ENCODE data around the gene CDCA7L. TPM values are rescaled to one million over a fixed set of nuclear protein-coding genes. Genes with fewer than 3 reads are reported as not detected.
"Not testable (repeated sequence)": the region's sequence is repeated elsewhere in the genome, so short reads cannot be mapped to it uniquely, and the experiment has no call there.

CDCA7L gene
- total RNA-seq, 1 experiment from 2014 or later, result 216 TPM

GRCh38 chr7:21867816-21868575 lies 77.7 kb downstream of the CDCA7L start:
- DNase-seq (ENCODE audit: low spot score), result no peak
- in situ Hi-C loops (cut with HindIII; ENCODE audit: low sequenced_read_pairs), result no loop called here

- in situ Hi-C loops (cut with HindIII; ENCODE audit: low sequenced_read_pairs), result no loop called here
- no peak for DNase-seq (ENCODE audit: low spot score)
Observed at GRCh38 chr7:21867226-21867625, 78.5 kb downstream of the CDCA7L start.

DNA sequence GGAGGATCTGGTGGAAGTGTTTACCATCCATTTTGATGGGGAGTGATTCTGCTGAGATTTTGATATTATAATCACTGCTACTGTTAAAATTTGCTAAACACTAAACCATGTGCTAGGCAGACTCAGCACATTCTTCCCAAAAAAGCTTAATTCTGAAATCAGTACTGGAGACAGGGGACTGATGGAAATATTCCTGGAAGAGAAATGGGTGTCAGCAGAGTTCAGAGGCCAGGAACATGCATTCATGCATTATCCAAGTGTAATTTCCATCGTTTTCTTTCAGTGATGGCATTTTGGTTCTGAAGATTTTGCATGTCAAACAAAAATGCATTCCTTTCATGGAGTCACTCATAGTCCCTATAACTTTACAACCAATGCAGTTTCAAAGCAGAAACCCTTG lies 79.0 kb downstream of the CDCA7L start:
- DNase-seq (ENCODE audit: low spot score), result no peak

DNA sequence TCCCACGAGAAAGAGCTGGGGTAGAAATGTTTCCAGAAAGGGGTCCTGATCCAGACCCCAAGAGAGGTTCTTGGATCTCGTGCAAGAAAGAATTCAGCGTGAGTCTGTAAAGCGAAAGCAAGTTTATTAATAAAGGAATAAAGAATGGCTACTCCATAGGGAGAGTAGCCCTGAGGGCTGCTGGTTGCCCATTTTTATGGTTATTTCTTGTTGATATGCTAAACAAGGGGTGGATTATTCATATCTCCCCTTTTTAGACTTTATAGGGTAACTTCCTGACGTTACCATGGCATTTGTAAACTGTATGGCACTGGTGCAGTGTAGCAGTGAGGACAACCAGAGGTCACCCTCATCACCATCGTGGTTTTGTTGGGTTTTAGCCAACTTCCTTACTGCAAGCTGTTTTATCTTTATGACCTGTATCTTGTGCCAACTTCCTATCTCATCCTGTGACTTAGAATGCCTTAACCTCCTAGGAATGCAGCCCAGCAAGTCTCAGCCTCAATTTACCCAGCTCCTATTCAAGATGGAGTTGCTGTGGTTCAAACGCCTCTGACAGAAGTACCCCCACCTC lies 80.0 kb downstream of the CDCA7L start:
- in situ Hi-C loops (cut with HindIII; ENCODE audit: low sequenced_read_pairs); DNase-seq (ENCODE audit: low spot score): not testable (repeated sequence)

More for the DNA sequence above, 79.0 kb downstream of the CDCA7L start:
- in situ Hi-C loops (cut with HindIII; ENCODE audit: low sequenced_read_pairs), result no loop called here

GRCh38 chr7:21851559-21851967 lies 94.1 kb downstream of the CDCA7L start:
- no peak for DNase-seq (ENCODE audit: low spot score)
- in situ Hi-C loops (cut with HindIII; ENCODE audit: low sequenced_read_pairs), result no loop called here
